GM12892 (cell line): ENCODE measurements around the gene PRKCQ.

ENCODE experiments used
- POLR2A ChIP-seq: IDR thresholded peaks from 2 replicates; pipeline ENCODE4 v1.6.1; 2011; ENCODE audit warnings: low read depth, low read length, control low read depth
- POLR2AphosphoS5 ChIP-seq: IDR thresholded peaks from 2 replicates; pipeline ENCODE4 v1.6.1; 2011; ENCODE audit warnings: low read depth, low read length, control low read depth
- TAF1 ChIP-seq: IDR thresholded peaks from 2 replicates; pipeline ENCODE4 v1.6.1; 2011; ENCODE audit warnings: low read depth, mild to moderate bottlenecking, control low read depth, low read length, borderline replicate concordance

GRCh38 chr10:6482737-6483357, 97.2 kb downstream of the PRKCQ start:
- no peak for TF ChIP-seq POLR2A
- no peak for TF ChIP-seq POLR2AphosphoS5
- no peak for TF ChIP-seq TAF1
